SK-N-SH (cell line): ENCODE results near the gene SMYD1. TPM values are rescaled to one million over a fixed set of nuclear protein-coding genes. Genes with fewer than 3 reads are reported as not detected.

Experiments
- CTCF ChIA-PET: fragments of 300-600, 350-600 bp; formaldehyde crosslinking; extraction: SDS; loops from one replicate; lab custom pipeline; 2021; lab: Yijun Ruan, JAX
- POLR2A ChIA-PET: fragments of 350-600 bp; sonication (Branson Sonifier 250); formaldehyde crosslinking; extraction: SDS; loops from one replicate; lab custom pipeline; 2020; ENCODE audit warnings: antibody characterized with exemption, inconsistent platforms; lab: Yijun Ruan, JAX
- DNase-seq: peaks from one replicate; pipeline ENCODE4 v3.0.0; 2012
- H2AFZ ChIP-seq: fragments of 200-600 bp; sonication (generic); 2 replicates; pipeline ENCODE4 v1.8.1; 2016; ENCODE audit warnings: antibody characterized with exemption, mild to moderate bottlenecking, low read depth
- H3F3A ChIP-seq: fragments of 200-600 bp; sonication (generic); replicated peaks from 2 replicates; pipeline ENCODE3; 2016; ENCODE audit warnings: antibody characterized with exemption, mild to moderate bottlenecking; ENCODE audit not compliant: insufficient read depth
- H3K27ac ChIP-seq, 2 experiments: fragments of 200-500 bp in 1 of 2; fragments of 200-600 bp in 1 of 2; sonication (Bioruptor generic) in 1 of 2; sonication (generic), shearing (Covaris generic) in 1 of 2; 2 replicates each; pipeline versions ENCODE4 v1.5.1 to v1.6.1; 2014 to 2016; ENCODE audit warnings: low read depth in 2 of 2, inconsistent platforms in 1 of 2, low read length in 1 of 2, mild to moderate bottlenecking in 1 of 2, mixed read lengths in 1 of 2
- H3K27me3 ChIP-seq: fragments of 200-600 bp; sonication (generic), shearing (Covaris generic); 2 replicates; pipeline ENCODE4 v1.6.1; 2016; ENCODE audit warnings: mixed run types; ENCODE audit not compliant: insufficient read depth
- H3K36me3 ChIP-seq, 2 experiments: fragments of 200-500 bp in 1 of 2; fragments of 200-600 bp in 1 of 2; sonication (Bioruptor generic) in 1 of 2; sonication (generic) in 1 of 2; replicated peaks in 1 of 2; 2 replicates each; pipeline versions ENCODE3 to v1.5.1; 2014 to 2016; ENCODE audit warnings: low read length in 1 of 2, mild to moderate bottlenecking in 1 of 2; ENCODE audit not compliant: insufficient read depth in 2 of 2, control insufficient read depth in 1 of 2
- H3K4me1 ChIP-seq, 2 experiments: fragments of 200-500 bp in 1 of 2; fragments of 200-600 bp in 1 of 2; sonication (Bioruptor generic) in 1 of 2; sonication (generic), shearing (Covaris generic) in 1 of 2; 2 replicates each; pipeline versions ENCODE4 v1.5.1 to v1.6.1; 2014 to 2016; ENCODE audit warnings: low read depth in 1 of 2, low read length in 1 of 2, mixed run types in 1 of 2; ENCODE audit not compliant: insufficient read depth in 2 of 2, control insufficient read depth in 1 of 2
- H3K4me2 ChIP-seq: fragments of 200-600 bp; sonication (generic), shearing (Covaris generic); 2 replicates; pipeline ENCODE4 v1.6.1; 2017; ENCODE audit warnings: mixed run types
- H3K4me3 ChIP-seq, 2 experiments: fragments of 200-500 bp in 1 of 2; fragments of 200-600 bp in 1 of 2; sonication (Bioruptor generic) in 1 of 2; sonication (generic), shearing (Covaris generic) in 1 of 2; 2 replicates each; pipeline versions ENCODE4 v1.5.1 to v1.8.1; 2014 to 2016; ENCODE audit warnings: low read depth in 2 of 2, inconsistent platforms in 1 of 2, low read length in 1 of 2, mild to moderate bottlenecking in 1 of 2, mixed read lengths in 1 of 2, moderate library complexity in 1 of 2
- H3K79me2 ChIP-seq: fragments of 200-600 bp; sonication (generic); 2 replicates; pipeline ENCODE4 v1.8.1; 2017; ENCODE audit warnings: mild to moderate bottlenecking; ENCODE audit not compliant: insufficient read depth
- H3K9ac ChIP-seq: fragments of 200-600 bp; sonication (generic); 2 replicates; pipeline ENCODE4 v1.6.1; 2017; ENCODE audit warnings: mixed run types
- H3K9me2 ChIP-seq: fragments of 200-600 bp; sonication (generic); 2 replicates; pipeline ENCODE4 v1.6.1; 2017; ENCODE audit warnings: mixed run types
- H3K9me3 ChIP-seq: fragments of 200-600 bp; sonication (generic); 2 replicates; pipeline ENCODE4 v1.6.1; 2017; ENCODE audit warnings: mixed run types, mild to moderate bottlenecking, moderate library complexity
- H4K20me1 ChIP-seq: fragments of 200-600 bp; sonication (generic); 2 replicates; pipeline ENCODE4 v1.6.1; 2017; ENCODE audit warnings: mild to moderate bottlenecking, mixed run types; ENCODE audit not compliant: insufficient read depth
- CTCF ChIP-seq: fragments of 200-600 bp; sonication (generic); IDR thresholded peaks from 2 replicates; pipeline ENCODE4 v1.6.1; 2017; ENCODE audit warnings: antibody characterized with exemption, mild to moderate bottlenecking, moderate library complexity
- EZH2phosphoT487 ChIP-seq: fragments of 200-600 bp; sonication (generic); IDR thresholded peaks from 2 replicates; pipeline ENCODE4 v1.6.1; 2017; ENCODE audit warnings: low read depth, mixed run types, mild to moderate bottlenecking, antibody characterized with exemption, moderate library complexity, borderline replicate concordance
- FOXJ3 ChIP-seq: sonication (generic); formaldehyde crosslinking; IDR thresholded peaks from 2 replicates; pipeline ENCODE4 v1.5.1; 2020; ENCODE audit warnings: mild to moderate bottlenecking, missing genetic modification reagents
- FOXM1 ChIP-seq: IDR thresholded peaks from 2 replicates; pipeline ENCODE4 v1.4.0; 2012; ENCODE audit warnings: low read depth, mild to moderate bottlenecking
- GATA2 ChIP-seq: sonication (generic); formaldehyde crosslinking; IDR thresholded peaks from 2 replicates; pipeline ENCODE4 v1.5.0; 2020; ENCODE audit warnings: mild to moderate bottlenecking, missing genetic modification reagents
- IRF3 ChIP-seq: fragments of 150-350 bp; IDR thresholded peaks from 2 replicates; pipeline ENCODE4 v1.6.1; 2016; ENCODE audit warnings: mild to moderate bottlenecking, low read depth, low read length
- JUND ChIP-seq: IDR thresholded peaks from 2 replicates; pipeline ENCODE4 v1.4.0; 2012
- NRF1 ChIP-seq: IDR thresholded peaks from 2 replicates; pipeline ENCODE4 v1.6.1; 2012; ENCODE audit warnings: low read depth, mild to moderate bottlenecking, low read length
- PBX3 ChIP-seq: IDR thresholded peaks from 2 replicates; pipeline ENCODE4; 2012
- RAD21 ChIP-seq: IDR thresholded peaks from 2 replicates; pipeline ENCODE4 v1.6.1; 2012; ENCODE audit warnings: mild to moderate bottlenecking, low read length
- RCOR1 ChIP-seq: fragments of 150-350 bp; IDR thresholded peaks from 2 replicates; pipeline ENCODE4 v1.6.1; 2017; ENCODE audit warnings: antibody characterized with exemption, low read length
- RXRA ChIP-seq: IDR thresholded peaks from 2 replicates; pipeline ENCODE4 v1.4.0; 2012; ENCODE audit warnings: low read depth, mild to moderate bottlenecking, borderline replicate concordance
- SIN3A ChIP-seq: IDR thresholded peaks from 2 replicates; pipeline ENCODE4 v1.6.1; 2012; ENCODE audit warnings: low read depth, mild to moderate bottlenecking, low read length, moderate library complexity, borderline replicate concordance
- SMC3 ChIP-seq: IDR thresholded peaks from 2 replicates; pipeline ENCODE4 v1.6.1; 2012; ENCODE audit warnings: low read depth, low read length, improper control_type of control experiment
- TEAD4 ChIP-seq: IDR thresholded peaks from 2 replicates; pipeline ENCODE4 v1.4.0; 2012; ENCODE audit warnings: mild to moderate bottlenecking, borderline replicate concordance; ENCODE audit not compliant: insufficient read depth
- USF1 ChIP-seq: IDR thresholded peaks from 2 replicates; pipeline ENCODE4 v1.4.0; 2012; ENCODE audit warnings: low read depth, borderline replicate concordance
- ZBTB33 ChIP-seq: IDR thresholded peaks from 2 replicates; pipeline ENCODE4 v1.4.0; 2012; ENCODE audit warnings: low read depth, borderline replicate concordance
- whole genome bisulfite sequencing: methylation state at CpG from one replicate; pipeline ENCODE4 v1.1.6; 2017; ENCODE audit warnings: low lambda C conversion rate; 5-methylcytosine and 5-hydroxymethylcytosine counted together
- polyA plus RNA-seq, 3 experiments: library from polyadenylated mRNA; depleted of rRNA; stranded (reverse); fragments of >200 nt; gene quantifications; 2 replicates each; pipeline ENCODE4 v1.2.3, GENCODE V29; 2012

Gene SMYD1
- polyA plus RNA-seq, 1 of the 3 experiments (the other 2 are of a cell fraction): not detected

GRCh38 chr2:88058191-88058590 is 9.4 kb upstream of the SMYD1 start:
- TF ChIP-seq ZBTB33: no peak
- TF ChIP-seq JUND: no peak
- TF ChIP-seq USF1: no peak
- H3K4me3 ChIP-seq: no peak overlapping the region
- H3K79me2 ChIP-seq: peaks cover 23% of the 10 kb centered on the region
- H3F3A ChIP-seq: no peaks in the 10 kb centered on the region
- H3K4me2 ChIP-seq: no peak overlapping the region
- H4K20me1 ChIP-seq: peaks cover 8% of the 10 kb centered on the region; the same call in 1 of the 2 replicates
- no peaks in the 10 kb centered on the region for H3K27me3 ChIP-seq
- H3K36me3 ChIP-seq: peaks cover 4 to 5% of the 10 kb centered on the region in 2 experiments
- H3K4me1 ChIP-seq: peaks cover 12% of the 10 kb centered on the region in 2 experiments
- no peak overlapping the region for H3K9ac ChIP-seq
- CTCF ChIA-PET: interaction anchor here (5.4 kb wide), 1 partner anchor 103 kb away, joined by 147 read pairs; no protein-coding TSS in a partner anchor
- POLR2A ChIA-PET: no interaction called here
- no peaks in the 10 kb centered on the region for H3K9me2 ChIP-seq
- 86% methylated on average over 5 of the region's 5 CpGs for WGBS
- no peaks in the 10 kb centered on the region for H3K9me3 ChIP-seq
- no peak overlapping the region for H2AFZ ChIP-seq
- no peak for DNase-seq
- no peak overlapping the region for H3K27ac ChIP-seq

GRCh38 chr2:88059979-88060906 is 7.4 kb upstream of the SMYD1 start:
- 44% methylated on average over 5 of the region's 5 CpGs for WGBS
- Histone ChIP-seq H3K79me2 (peaks cover 3% of the 10 kb centered on the region), H3K27ac (no peak overlapping the region), H3K36me3 (no peaks in the 10 kb centered on the region), H3K9me3 (no peaks in the 10 kb centered on the region), H3K9ac (no peak overlapping the region), H2AFZ (no peak overlapping the region), H3F3A (no peaks in the 10 kb centered on the region), H3K27me3 (no peaks in the 10 kb centered on the region), H3K4me1 (peaks cover 0 to 5% of the 10 kb centered on the region in 2 experiments; a peak in 2 of 4 replicates), H3K9me2 (no peaks in the 10 kb centered on the region), H4K20me1 (no peaks in the 10 kb centered on the region), H3K4me3 (peak overlapping the region in 1 of 2 experiments; percentile 6; a peak in 1 of 4 replicates), H3K4me2 (no peak overlapping the region)
- no peak for TF ChIP-seq TEAD4
- peak; percentile 93 for TF ChIP-seq RAD21
- TF ChIP-seq NRF1: no peak
- TF ChIP-seq FOXJ3: no peak
- no peak for TF ChIP-seq SIN3A
- no peak for TF ChIP-seq GATA2 (CRISPR knock-in tag)
- peak; percentile 84 for TF ChIP-seq CTCF
- no peak for TF ChIP-seq PBX3
- TF ChIP-seq SMC3: peak; percentile 95
- no peak for TF ChIP-seq RCOR1
- no peak for TF ChIP-seq EZH2phosphoT487
- TF ChIP-seq FOXM1: no peak
- no peak for TF ChIP-seq IRF3
- TF ChIP-seq RXRA: no peak
- ChIA-PET CTCF (interaction anchor here (0.5 to 5.4 kb wide), 60 partner anchors 9 to 530 kb away, joined by 3 to 147 read pairs (median 4); partner anchors contain the start of gene THNSL2), POLR2A (interaction anchor here (0.6 kb wide), 1 partner anchor 112 kb away, joined by 3 read pairs; no protein-coding TSS in a partner anchor)
- peak; percentile 71 for DNase-seq
